ENCODE results near the gene SUSD3.

GRCh38 chr9:93060746-93061259 lies 2.3 kb downstream of the SUSD3 start:
- TF ChIP-seq CTCF (IDR thresholded peaks at IDR 0.05; ENCODE audit: borderline replicate concordance, extremely low read depth, low read length, poor library complexity, severe bottlenecking) (no peak), EZH2 (IDR thresholded peaks at IDR 0.05; ENCODE audit: borderline replicate concordance, low read depth, low read length, severe bottlenecking) (no peak)
